Measurements from ENCODE around the gene CLDN22.

The CLDN22 gene

GRCh38 chr4:183268556-183268955 lies 51.5 kb downstream of the CLDN22 start:
- no peak for ATAC-seq

More at GRCh38 chr4:183268556-183268955, 51.5 kb downstream of the CLDN22 start:
- TF ChIP-seq ZC3H10 (CRISPR knock-in tag; IDR thresholded peaks at IDR 0.05) (no peak), ZFP30 (CRISPR knock-in tag; IDR thresholded peaks at IDR 0.05) (no peak), CSDC2 (CRISPR knock-in tag; IDR thresholded peaks at IDR 0.05) (no peak), RARB (CRISPR knock-in tag; IDR thresholded peaks at IDR 0.05) (no peak), POU6F1 (CRISPR knock-in tag; IDR thresholded peaks at IDR 0.05; ENCODE audit: borderline replicate concordance, low read depth) (no peak), ZNF70 (CRISPR knock-in tag; IDR thresholded peaks at IDR 0.05) (no peak), ESRRG (CRISPR knock-in tag; IDR thresholded peaks at IDR 0.05) (no peak), TSHZ2 (CRISPR knock-in tag; IDR thresholded peaks at IDR 0.05) (no peak), BACH2 (CRISPR knock-in tag; IDR thresholded peaks at IDR 0.05; ENCODE audit: borderline replicate concordance) (no peak), CREB5 (CRISPR knock-in tag; IDR thresholded peaks at IDR 0.05; ENCODE audit: low read depth) (no peak), ZFP3 (CRISPR knock-in tag; IDR thresholded peaks at IDR 0.05) (no peak), CSRNP3 (CRISPR knock-in tag; IDR thresholded peaks at IDR 0.05) (no peak), ISL1 (CRISPR knock-in tag; IDR thresholded peaks at IDR 0.05) (no peak), TOX (CRISPR knock-in tag; IDR thresholded peaks at IDR 0.05; ENCODE audit: borderline replicate concordance) (no peak), OSR1 (CRISPR knock-in tag; IDR thresholded peaks at IDR 0.05) (no peak), PATZ1 (CRISPR knock-in tag; IDR thresholded peaks at IDR 0.05; ENCODE audit: borderline replicate concordance) (no peak), ARNTL (CRISPR knock-in tag; IDR thresholded peaks at IDR 0.05; ENCODE audit: borderline replicate concordance, low read depth) (no peak), ZNF565 (CRISPR knock-in tag; conservative IDR thresholded peaks at IDR 0.05; ENCODE audit: low read depth) (no peak), SNAI2 (CRISPR knock-in tag; IDR thresholded peaks at IDR 0.05) (no peak)
